Measurements from ENCODE around the gene SLC17A5.

The SLC17A5 gene

GRCh38 chr6:73679009-73679408, 25.2 kb upstream of the SLC17A5 start:
- no peak for FAIRE-seq
- TF ChIP-seq POLR2A (IDR thresholded peaks at IDR 0.05; ENCODE audit: low read depth, low read length): no peak
- no peak for DNase-seq (ENCODE audit: insufficient read length, low spot score)

GRCh38 chr6:73675466-73676098, 21.8 kb upstream of the SLC17A5 start:
- DNase-seq (ENCODE audit: insufficient read length, low spot score) (no peak), FAIRE-seq (peak; percentile 97)
- TF ChIP-seq POLR2A (IDR thresholded peaks at IDR 0.05; ENCODE audit: low read depth, low read length): no peak

- FAIRE-seq: no peak
- no peak for TF ChIP-seq POLR2A (IDR thresholded peaks at IDR 0.05; ENCODE audit: low read depth, low read length)
- DNase-seq (ENCODE audit: insufficient read length, low spot score): no peak
Observed at GRCh38 chr6:73671911-73672685, 18.3 kb upstream of the SLC17A5 start.

GRCh38 chr6:73669005-73669404, 15.2 kb upstream of the SLC17A5 start:
- TF ChIP-seq POLR2A (IDR thresholded peaks at IDR 0.05; ENCODE audit: low read depth, low read length): no peak
- FAIRE-seq: no peak
- no peak for DNase-seq (ENCODE audit: insufficient read length, low spot score)

- FAIRE-seq (no peak), DNase-seq (ENCODE audit: insufficient read length, low spot score) (no peak)
- TF ChIP-seq POLR2A (IDR thresholded peaks at IDR 0.05; ENCODE audit: low read depth, low read length): no peak
Observed at GRCh38 chr6:73667798-73668197, 14.0 kb upstream of the SLC17A5 start.

GRCh38 chr6:73666393-73666792, 12.6 kb upstream of the SLC17A5 start:
- no peak for TF ChIP-seq POLR2A (IDR thresholded peaks at IDR 0.05; ENCODE audit: low read depth, low read length)
- FAIRE-seq (peak; percentile 11), DNase-seq (ENCODE audit: insufficient read length, low spot score) (no peak)

- DNase-seq (ENCODE audit: insufficient read length, low spot score) (no peak), FAIRE-seq (peak; percentile 45)
- no peak for TF ChIP-seq POLR2A (IDR thresholded peaks at IDR 0.05; ENCODE audit: low read depth, low read length)
Observed at GRCh38 chr6:73665686-73666319, 12.0 kb upstream of the SLC17A5 start.

- FAIRE-seq (no peak), DNase-seq (ENCODE audit: insufficient read length, low spot score) (no peak)
- TF ChIP-seq POLR2A (IDR thresholded peaks at IDR 0.05; ENCODE audit: low read depth, low read length): no peak
Observed at GRCh38 chr6:73664701-73665100, 10.9 kb upstream of the SLC17A5 start.

- FAIRE-seq: no peak
- no peak for DNase-seq (ENCODE audit: insufficient read length, low spot score)
- no peak for TF ChIP-seq POLR2A (IDR thresholded peaks at IDR 0.05; ENCODE audit: low read depth, low read length)
Observed at GRCh38 chr6:73657201-73657600, 3.4 kb upstream of the SLC17A5 start.

GRCh38 chr6:73656531-73657145, 2.8 kb upstream of the SLC17A5 start:
- no peak for TF ChIP-seq POLR2A (IDR thresholded peaks at IDR 0.05; ENCODE audit: low read depth, low read length)
- DNase-seq (ENCODE audit: insufficient read length, low spot score) (no peak), FAIRE-seq (no peak)

- DNase-seq (ENCODE audit: insufficient read length, low spot score): no peak
- FAIRE-seq: no peak
- TF ChIP-seq POLR2A (IDR thresholded peaks at IDR 0.05; ENCODE audit: low read depth, low read length): no peak
Observed at GRCh38 chr6:73655341-73655917, 1.6 kb upstream of the SLC17A5 start.

GRCh38 chr6:73652637-73653570, 888 bp downstream of the SLC17A5 start:
- no peak for TF ChIP-seq POLR2A (IDR thresholded peaks at IDR 0.05; ENCODE audit: low read depth, low read length)
- peak; percentile 55 for DNase-seq (ENCODE audit: insufficient read length, low spot score)
- peak; percentile 69 for FAIRE-seq

- no peak for TF ChIP-seq POLR2A (IDR thresholded peaks at IDR 0.05; ENCODE audit: low read depth, low read length)
- no peak for FAIRE-seq
Observed at GRCh38 chr6:73649783-73650182, 4.0 kb downstream of the SLC17A5 start.

More at GRCh38 chr6:73649783-73650182, 4.0 kb downstream of the SLC17A5 start:
- DNase-seq (ENCODE audit: insufficient read length, low spot score): no peak

Data from H54 (cell line).